Progenitor cell of endocrine pancreas (in vitro differentiated cells): ENCODE measurements around the gene RIPOR1. TPM values are rescaled to one million over a fixed set of nuclear protein-coding genes. Genes with fewer than 3 reads are reported as not detected.

Experiments used
- DNase-seq: peaks from one replicate; pipeline ENCODE4 v3.0.0; 2021; ENCODE audit warnings: low spot score; ENCODE audit not compliant: unreplicated experiment
- H3K27ac Mint-ChIP-seq: 2 replicates; pipeline ENCODE4 v1.8.0; 2021; ENCODE audit warnings: mild to moderate bottlenecking, moderate library complexity, mixed read lengths
- H3K27me3 Mint-ChIP-seq: 2 replicates; pipeline ENCODE4 v1.8.0; 2021; ENCODE audit warnings: mixed read lengths
- H3K36me3 Mint-ChIP-seq: 2 replicates; pipeline ENCODE4 v1.8.0; 2022; ENCODE audit warnings: mixed read lengths; ENCODE audit not compliant: insufficient read depth
- H3K4me1 Mint-ChIP-seq: 2 replicates; pipeline ENCODE4 v1.8.0; 2021; ENCODE audit warnings: low read depth, mixed read lengths
- H3K4me3 Mint-ChIP-seq: 2 replicates; pipeline ENCODE4 v1.8.0; 2021; ENCODE audit warnings: low read depth, mild to moderate bottlenecking, moderate library complexity, mixed read lengths
- H3K9me3 Mint-ChIP-seq: 2 replicates; pipeline ENCODE4 v1.8.0; 2021; ENCODE audit warnings: low read depth, mixed read lengths
- CTCF ChIP-seq: fragments of 200-600 bp; sonication (generic); IDR thresholded peaks from one replicate; pipeline ENCODE4 v1.5.0; 2021; ENCODE audit warnings: antibody characterized with exemption, mild to moderate bottlenecking; ENCODE audit not compliant: unreplicated experiment
- total RNA-seq: library from RNA; stranded (reverse); gene quantifications from 2 replicates; pipeline ENCODE4 v1.2.1, GENCODE V29; 2021

RIPOR1 gene
- total RNA-seq, 1 donor from 2014 or later = 72.7 TPM

- Mint-ChIP-seq H3K4me3 (peak overlapping the region; percentile 83), H3K27me3 (no peaks in the 10 kb centered on the region), H3K27ac (no peak overlapping the region), H3K36me3 (no peaks in the 10 kb centered on the region), H3K4me1 (peaks cover 17% of the 10 kb centered on the region), H3K9me3 (no peaks in the 10 kb centered on the region)
- no peak for DNase-seq
- TF ChIP-seq CTCF = no peak
These were observed 32.3 kb downstream of the RIPOR1 start for GRCh38 chr16:67560827-67561342.

- Mint-ChIP-seq H3K4me3 (peak overlapping the region; percentile 83), H3K9me3 (no peaks in the 10 kb centered on the region), H3K4me1 (peaks cover 17% of the 10 kb centered on the region), H3K27me3 (no peaks in the 10 kb centered on the region), H3K36me3 (no peaks in the 10 kb centered on the region), H3K27ac (peak overlapping the region; percentile 95)
- TF ChIP-seq CTCF = no peak
- no peak for DNase-seq
These were observed 32.8 kb downstream of the RIPOR1 start for GRCh38 chr16:67561501-67561823.

GRCh38 chr16:67561824-67562525 is 33.3 kb downstream of the RIPOR1 start:
- H3K4me3 Mint-ChIP-seq = peak overlapping the region; percentile 83
- no peak for TF ChIP-seq CTCF
- H3K27me3 Mint-ChIP-seq = no peaks in the 10 kb centered on the region
- no peaks in the 10 kb centered on the region for H3K9me3 Mint-ChIP-seq
- peaks cover 19% of the 10 kb centered on the region for H3K4me1 Mint-ChIP-seq
- DNase-seq = peak; percentile 89
- H3K27ac Mint-ChIP-seq = peak overlapping the region; percentile 95
- H3K36me3 Mint-ChIP-seq = no peaks in the 10 kb centered on the region

- Mint-ChIP-seq H3K27ac (peak within 1 kb of the TSS; percentile 95), H3K4me3 (peak within 1 kb of the TSS; percentile 86), H3K9me3 (no peaks in the 10 kb centered on the region), H3K27me3 (no peaks in the 10 kb centered on the region), H3K4me1 (peaks cover 19% of the 10 kb centered on the region), H3K36me3 (no peaks in the 10 kb centered on the region)
- peak; percentile 63 for TF ChIP-seq CTCF
- peak; percentile 68 for DNase-seq
These were observed 33.9 kb downstream of the RIPOR1 start, which contains the start of gene CTCF for GRCh38 chr16:67562526-67562917. CTCF (plus strand) TSS chr16:67562526; CDS start chr16:67610833, 48,307 bp downstream.

GRCh38 chr16:67562918-67563707 is 34.5 kb downstream of the RIPOR1 start:
- peak overlapping the region; percentile 86 for H3K4me3 Mint-ChIP-seq
- peaks cover 19% of the 10 kb centered on the region for H3K4me1 Mint-ChIP-seq
- TF ChIP-seq CTCF = peak; percentile 37
- peak; percentile 54 for DNase-seq
- no peaks in the 10 kb centered on the region for H3K9me3 Mint-ChIP-seq
- H3K36me3 Mint-ChIP-seq = no peaks in the 10 kb centered on the region
- peak overlapping the region; percentile 98 for H3K27ac Mint-ChIP-seq
- no peaks in the 10 kb centered on the region for H3K27me3 Mint-ChIP-seq
